Panc1 (cell line): ENCODE results near the gene SGCG.
A peak's percentile ranks its signal among the peaks of the same experiment; 100 is the strongest.

Experiments
- POLR2AphosphoS5 ChIP-seq: IDR thresholded peaks from 2 replicates; pipeline ENCODE4 v1.6.1; 2012; ENCODE audit warnings: mild to moderate bottlenecking, low read depth, low read length, moderate library complexity
- SIN3A ChIP-seq: IDR thresholded peaks from 2 replicates; pipeline ENCODE4 v1.6.1; 2012; ENCODE audit warnings: low read depth, mild to moderate bottlenecking, low read length, moderate library complexity, borderline replicate concordance; ENCODE audit not compliant: insufficient read depth
- TCF7L2 ChIP-seq: IDR thresholded peaks from 2 replicates; pipeline ENCODE4 v1.6.1; 2011; ENCODE audit warnings: mild to moderate bottlenecking, low read depth, low read length, inconsistent platforms
- TF ChIP-seq, protein P1 (sequence below), 2 experiments: IDR thresholded peaks; 2 replicates each; pipeline ENCODE4 v1.6.1; 2011 to 2012; ENCODE audit warnings: low read depth in 2 of 2, control low read depth in 1 of 2, low read length in 1 of 2, mild to moderate bottlenecking in 1 of 2, moderate library complexity in 1 of 2; ENCODE audit not compliant: insufficient read depth in 1 of 2
- TF ChIP-seq, protein P2 (sequence below): fragments of 450-650 bp; IDR thresholded peaks from 2 replicates; pipeline ENCODE4 v1.5.1; 2017; ENCODE audit warnings: mild to moderate bottlenecking

DNA sequence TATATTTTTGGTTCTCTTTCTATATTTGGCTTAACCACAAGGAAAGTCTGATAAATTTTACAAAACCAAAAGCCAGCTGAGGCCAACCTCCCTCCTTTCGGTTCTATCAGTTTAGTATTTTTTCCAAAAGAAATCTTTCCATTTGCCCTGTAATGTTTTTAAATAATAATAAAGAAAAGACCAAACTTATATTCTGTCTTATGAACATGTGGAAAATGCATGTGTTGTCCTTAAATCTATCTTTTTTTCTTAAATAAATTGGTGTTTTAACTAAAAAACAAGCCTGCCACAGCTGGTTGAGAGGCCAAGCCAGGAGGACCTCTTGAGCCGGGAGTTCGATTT lies 139.1 kb downstream of the SGCG start:
- TF ChIP-seq, protein P1, sequence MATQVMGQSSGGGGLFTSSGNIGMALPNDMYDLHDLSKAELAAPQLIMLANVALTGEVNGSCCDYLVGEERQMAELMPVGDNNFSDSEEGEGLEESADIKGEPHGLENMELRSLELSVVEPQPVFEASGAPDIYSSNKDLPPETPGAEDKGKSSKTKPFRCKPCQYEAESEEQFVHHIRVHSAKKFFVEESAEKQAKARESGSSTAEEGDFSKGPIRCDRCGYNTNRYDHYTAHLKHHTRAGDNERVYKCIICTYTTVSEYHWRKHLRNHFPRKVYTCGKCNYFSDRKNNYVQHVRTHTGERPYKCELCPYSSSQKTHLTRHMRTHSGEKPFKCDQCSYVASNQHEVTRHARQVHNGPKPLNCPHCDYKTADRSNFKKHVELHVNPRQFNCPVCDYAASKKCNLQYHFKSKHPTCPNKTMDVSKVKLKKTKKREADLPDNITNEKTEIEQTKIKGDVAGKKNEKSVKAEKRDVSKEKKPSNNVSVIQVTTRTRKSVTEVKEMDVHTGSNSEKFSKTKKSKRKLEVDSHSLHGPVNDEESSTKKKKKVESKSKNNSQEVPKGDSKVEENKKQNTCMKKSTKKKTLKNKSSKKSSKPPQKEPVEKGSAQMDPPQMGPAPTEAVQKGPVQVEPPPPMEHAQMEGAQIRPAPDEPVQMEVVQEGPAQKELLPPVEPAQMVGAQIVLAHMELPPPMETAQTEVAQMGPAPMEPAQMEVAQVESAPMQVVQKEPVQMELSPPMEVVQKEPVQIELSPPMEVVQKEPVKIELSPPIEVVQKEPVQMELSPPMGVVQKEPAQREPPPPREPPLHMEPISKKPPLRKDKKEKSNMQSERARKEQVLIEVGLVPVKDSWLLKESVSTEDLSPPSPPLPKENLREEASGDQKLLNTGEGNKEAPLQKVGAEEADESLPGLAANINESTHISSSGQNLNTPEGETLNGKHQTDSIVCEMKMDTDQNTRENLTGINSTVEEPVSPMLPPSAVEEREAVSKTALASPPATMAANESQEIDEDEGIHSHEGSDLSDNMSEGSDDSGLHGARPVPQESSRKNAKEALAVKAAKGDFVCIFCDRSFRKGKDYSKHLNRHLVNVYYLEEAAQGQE (IDR thresholded peaks at IDR 0.05; ENCODE audit: insufficient read depth in 1 of 2, low read depth in 2 of 2, low read length in 1 of 2): no peak
- TF ChIP-seq, protein P2, sequence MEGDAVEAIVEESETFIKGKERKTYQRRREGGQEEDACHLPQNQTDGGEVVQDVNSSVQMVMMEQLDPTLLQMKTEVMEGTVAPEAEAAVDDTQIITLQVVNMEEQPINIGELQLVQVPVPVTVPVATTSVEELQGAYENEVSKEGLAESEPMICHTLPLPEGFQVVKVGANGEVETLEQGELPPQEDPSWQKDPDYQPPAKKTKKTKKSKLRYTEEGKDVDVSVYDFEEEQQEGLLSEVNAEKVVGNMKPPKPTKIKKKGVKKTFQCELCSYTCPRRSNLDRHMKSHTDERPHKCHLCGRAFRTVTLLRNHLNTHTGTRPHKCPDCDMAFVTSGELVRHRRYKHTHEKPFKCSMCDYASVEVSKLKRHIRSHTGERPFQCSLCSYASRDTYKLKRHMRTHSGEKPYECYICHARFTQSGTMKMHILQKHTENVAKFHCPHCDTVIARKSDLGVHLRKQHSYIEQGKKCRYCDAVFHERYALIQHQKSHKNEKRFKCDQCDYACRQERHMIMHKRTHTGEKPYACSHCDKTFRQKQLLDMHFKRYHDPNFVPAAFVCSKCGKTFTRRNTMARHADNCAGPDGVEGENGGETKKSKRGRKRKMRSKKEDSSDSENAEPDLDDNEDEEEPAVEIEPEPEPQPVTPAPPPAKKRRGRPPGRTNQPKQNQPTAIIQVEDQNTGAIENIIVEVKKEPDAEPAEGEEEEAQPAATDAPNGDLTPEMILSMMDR: peak; percentile 34; the same call in 1 of the 2 replicates
- TF ChIP-seq POLR2AphosphoS5 (no peak), SIN3A (no peak), TCF7L2 (no peak)
